Measurements from ENCODE around the gene MYLIP. TPM values are rescaled to one million over a fixed set of nuclear protein-coding genes. Genes with fewer than 3 reads are reported as not detected.

Gene MYLIP
- total RNA-seq, 1 donor from 2014 or later, result 10.6 TPM

GRCh38 chr6:16108419-16108818 is 20.5 kb upstream of the MYLIP start:
- ATAC-seq, result no peak

- no peak for ATAC-seq
Measured at GRCh38 chr6:16108921-16109658, 19.8 kb upstream of the MYLIP start.

DNA sequence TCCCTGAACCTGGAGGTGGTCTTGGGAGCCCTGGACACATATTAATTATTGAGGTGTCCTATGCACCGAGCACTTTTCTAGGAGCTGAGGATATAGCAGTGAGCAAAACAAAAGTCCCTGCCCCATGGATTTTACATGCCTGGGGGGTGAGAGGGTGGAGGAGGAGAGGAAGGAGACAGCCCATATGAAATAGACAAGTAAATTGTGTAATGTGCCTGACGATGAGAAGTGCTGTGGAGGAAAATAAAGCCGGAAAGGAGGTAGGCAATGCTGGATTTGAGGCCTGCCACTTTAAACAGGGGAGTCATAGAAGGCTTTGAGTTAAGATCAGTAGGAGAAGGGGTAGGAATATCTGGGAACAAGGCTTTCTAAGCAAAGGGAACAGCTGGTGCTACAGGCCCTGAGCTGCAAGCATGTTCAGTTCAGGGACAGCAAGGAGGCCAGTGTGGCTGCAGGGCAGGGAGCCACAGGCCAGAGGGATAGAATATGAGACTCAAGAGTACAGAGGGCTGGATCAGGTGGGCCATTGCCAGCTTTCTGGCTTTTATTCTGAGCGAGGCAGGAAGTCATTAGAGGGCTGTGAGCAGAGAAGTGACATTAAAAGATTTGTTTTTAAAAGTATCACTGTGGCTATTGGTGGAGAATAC is 19.1 kb upstream of the MYLIP start:
- ATAC-seq, result no peak

- ATAC-seq, result no peak
Measured at GRCh38 chr6:16118825-16119224, 10.1 kb upstream of the MYLIP start.

DNA sequence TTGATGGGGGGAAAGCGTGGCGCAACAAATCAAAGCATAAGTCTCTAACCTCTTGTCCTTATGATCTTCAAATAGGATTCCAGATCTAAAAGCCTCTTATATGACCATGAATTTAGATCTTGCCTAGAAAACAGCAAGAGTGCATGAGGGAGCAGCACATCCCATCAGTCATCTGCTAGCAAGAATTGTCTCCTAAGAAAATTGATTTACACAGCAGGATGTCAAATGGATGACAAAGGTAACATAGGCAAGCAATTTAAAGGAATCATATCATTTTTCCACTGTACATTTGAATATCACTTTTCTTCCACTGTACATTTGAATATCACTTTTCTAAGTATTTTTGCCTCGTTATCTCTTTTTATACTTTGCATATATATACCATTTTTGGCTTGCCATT is 7.5 kb upstream of the MYLIP start:
- ATAC-seq, result no peak

DNA sequence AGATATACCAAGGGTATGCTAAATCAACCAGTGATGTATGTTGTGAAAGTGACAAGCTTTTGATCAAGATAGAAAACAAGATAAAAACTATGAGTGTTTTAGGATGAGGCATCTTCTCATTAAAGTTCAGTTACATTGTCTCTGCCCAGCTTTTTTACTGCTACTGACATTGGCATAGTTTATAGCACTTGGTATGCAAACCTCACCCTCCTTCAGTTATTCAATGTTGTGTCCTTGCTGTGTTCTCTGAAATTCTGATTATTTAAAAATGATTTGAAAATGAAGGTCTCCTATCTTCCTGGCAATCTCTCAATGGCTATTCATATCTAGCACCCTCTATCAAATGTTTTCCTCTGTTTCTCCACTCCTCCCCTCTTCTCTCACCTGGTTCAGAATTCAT is 6.7 kb upstream of the MYLIP start:
- ATAC-seq, result no peak

GRCh38 chr6:16124198-16125180 is 4.4 kb upstream of the MYLIP start:
- ATAC-seq, result no peak

GRCh38 chr6:16126056-16126455 is 2.8 kb upstream of the MYLIP start:
- no peak for ATAC-seq

GRCh38 chr6:16126861-16127260 is 2.0 kb upstream of the MYLIP start:
- no peak for ATAC-seq

GRCh38 chr6:16127471-16127870 is 1.4 kb upstream of the MYLIP start:
- no peak for ATAC-seq

DNA sequence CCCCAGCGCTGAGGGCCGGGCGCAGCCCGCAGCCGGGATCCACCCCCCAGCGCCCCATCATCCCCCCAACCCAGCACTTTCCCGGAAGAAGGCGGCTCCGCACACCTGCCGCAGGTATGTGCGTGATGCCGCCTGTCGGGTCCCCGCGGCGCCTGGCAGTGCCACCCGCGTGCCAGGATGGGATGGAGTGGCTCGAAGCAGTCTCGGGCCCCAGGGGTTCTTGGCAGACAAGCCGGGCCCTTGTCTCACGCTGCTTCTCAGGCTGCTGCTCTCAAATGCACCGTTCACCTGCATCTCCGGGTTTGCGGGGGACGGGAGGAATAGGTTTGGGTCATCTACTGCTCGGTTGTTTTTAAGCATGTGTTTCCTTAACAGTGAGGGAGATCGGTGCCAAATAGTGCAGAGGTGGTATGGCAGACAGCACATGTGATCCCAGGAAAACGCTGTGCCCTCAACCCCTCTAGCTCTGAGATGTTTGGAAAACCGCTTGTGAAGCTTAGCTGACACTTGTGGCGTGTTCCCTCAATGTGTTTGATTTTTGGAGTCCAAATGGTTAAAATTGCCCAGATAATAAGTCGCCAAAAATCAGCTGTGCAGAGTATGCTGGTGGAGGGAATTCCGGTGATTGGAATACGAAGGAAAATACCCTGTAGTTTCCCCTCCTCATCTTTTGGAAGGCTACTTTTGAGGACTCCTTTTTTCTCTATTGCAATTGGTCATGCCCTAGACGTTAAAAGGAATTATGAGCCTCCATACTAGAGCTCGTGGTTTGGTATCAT is 926 bp downstream of the MYLIP start:
- peak; percentile 22 for ATAC-seq

DNA sequence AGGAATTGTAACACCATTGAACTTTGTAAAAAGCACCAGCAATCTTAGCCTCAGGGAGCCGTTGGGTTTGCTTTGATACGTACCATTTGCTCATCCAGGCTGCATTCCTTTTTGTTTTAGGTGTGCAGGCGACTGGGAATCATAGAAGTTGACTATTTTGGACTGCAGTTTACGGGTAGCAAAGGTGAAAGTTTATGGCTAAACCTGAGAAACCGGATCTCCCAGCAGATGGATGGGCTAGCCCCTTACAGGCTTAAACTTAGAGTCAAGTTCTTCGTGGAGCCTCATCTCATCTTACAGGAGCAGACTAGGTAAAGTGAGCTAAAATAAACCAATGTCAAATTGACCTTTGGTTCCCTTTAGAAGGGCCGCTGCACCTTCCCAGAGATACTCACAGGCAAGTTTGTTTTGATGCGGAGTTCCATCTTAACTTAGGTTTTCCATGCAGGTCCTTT is 1.6 kb downstream of the MYLIP start:
- ATAC-seq, result no peak

DNA sequence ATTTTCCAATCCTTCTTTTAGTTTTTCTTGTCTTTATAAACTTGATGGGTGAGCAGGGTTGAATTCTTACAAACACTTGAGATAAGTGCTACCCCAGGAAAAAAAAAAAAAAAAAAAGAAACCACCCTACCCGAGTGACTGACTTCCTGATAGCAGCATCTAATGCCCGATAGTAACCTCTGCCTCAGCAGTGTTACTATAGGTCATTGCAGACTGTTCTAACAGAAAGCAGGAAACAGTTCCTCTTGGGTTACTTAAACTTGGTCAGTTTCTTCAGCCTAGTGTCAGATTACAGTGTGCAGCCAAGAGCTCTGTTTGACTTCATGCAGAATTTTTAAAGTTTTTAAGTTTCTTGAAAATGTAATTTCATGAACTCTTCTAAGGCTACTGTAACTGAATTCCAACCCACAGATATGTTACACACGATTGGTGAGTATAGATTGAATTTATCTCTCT is 2.1 kb downstream of the MYLIP start:
- ATAC-seq, result peak; percentile 58

DNA sequence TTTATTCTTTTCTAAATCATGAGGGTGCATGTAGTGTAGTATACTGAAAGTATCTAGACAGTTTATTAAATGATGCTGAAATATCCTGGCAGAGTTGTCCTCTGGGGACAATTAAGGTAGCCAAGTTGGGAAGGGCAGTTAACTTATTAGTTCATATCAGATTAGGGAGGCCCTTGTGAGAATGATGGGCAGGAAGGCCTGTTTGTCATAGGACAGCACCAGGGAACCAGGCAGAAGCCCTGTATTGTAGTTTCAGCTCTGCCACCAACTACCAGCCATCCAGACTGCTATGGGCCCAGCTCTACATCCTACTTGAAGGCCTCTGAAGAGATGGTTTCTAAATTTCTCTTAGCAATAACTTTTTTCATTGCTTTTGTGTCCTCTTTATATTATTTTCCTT is 4.0 kb downstream of the MYLIP start:
- ATAC-seq, result no peak

DNA sequence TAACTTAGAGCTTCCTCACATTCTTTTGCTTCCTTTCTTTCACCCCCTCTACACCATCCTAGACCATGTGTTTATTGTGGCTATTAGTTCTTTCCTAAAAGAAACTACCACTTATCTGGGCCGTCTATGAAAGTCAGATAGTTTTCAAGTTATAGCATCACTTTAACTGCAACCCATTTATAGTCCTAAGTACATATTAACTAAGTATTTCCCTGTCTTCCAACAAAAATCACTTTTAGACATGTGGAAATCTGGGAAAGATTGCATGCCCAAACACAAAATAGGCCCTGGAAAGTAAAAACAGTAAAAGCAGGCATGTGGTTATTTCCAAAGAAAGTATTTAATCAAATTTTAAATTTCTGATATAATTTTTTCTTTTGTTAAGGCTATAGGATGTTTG is 5.5 kb downstream of the MYLIP start:
- no peak for ATAC-seq

DNA sequence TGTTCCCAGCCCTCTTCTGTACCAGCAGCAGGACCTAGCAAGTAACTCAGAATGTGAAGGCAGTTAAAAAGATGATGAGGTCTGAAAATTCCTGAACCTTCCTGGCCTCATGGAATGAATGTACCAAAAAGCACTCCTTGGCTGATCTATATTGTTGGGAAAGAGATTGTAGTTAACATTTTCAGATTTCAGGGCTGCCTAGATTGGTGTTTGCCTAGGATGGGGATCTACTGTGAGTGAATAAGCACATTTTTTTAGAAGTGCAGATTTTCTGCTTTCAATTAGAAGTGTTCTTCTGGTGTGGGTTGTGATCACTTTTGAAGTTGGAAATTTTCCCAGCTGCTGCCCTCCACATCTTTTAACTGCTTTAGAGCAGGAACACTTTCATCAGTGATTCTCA is 6.2 kb downstream of the MYLIP start:
- no peak for ATAC-seq

DNA sequence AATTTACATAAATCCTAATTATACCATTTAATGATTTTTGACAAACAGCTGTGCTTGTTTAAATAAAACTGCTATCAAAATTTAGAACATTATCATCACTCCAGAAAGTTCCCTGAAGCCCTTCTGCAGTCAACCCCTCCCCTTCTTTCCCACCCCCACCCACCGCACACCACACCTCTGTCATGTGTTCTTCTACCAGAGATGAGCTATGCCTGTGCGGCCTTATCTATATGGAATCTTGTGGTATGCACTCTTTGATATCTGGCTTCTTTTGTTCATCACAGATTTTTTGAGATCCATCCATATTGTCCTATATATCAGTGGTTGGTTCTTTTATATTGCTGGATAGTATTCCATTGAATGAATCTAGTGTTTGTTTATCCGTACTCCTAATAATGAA is 7.2 kb downstream of the MYLIP start:
- no peak for ATAC-seq

- peak; percentile 81 for ATAC-seq
Measured at GRCh38 chr6:16136621-16137450, 8.0 kb downstream of the MYLIP start.

DNA sequence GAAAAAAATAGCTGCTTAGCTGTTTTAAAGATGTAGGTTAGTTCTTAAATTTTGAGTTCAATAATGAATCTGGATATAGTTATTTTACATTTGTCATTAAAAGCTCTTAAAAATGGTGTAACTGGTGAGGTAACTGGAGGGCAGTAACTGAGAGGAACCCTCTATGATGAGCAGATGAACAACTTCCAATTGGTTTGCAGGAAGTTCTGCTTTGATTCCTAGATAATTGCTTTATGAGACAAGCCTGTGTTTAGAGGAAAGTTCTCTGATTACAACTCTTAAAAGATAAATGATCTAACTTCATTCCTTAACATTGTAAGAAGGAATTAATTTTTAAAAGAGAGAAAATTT is 8.5 kb downstream of the MYLIP start:
- no peak for ATAC-seq

DNA sequence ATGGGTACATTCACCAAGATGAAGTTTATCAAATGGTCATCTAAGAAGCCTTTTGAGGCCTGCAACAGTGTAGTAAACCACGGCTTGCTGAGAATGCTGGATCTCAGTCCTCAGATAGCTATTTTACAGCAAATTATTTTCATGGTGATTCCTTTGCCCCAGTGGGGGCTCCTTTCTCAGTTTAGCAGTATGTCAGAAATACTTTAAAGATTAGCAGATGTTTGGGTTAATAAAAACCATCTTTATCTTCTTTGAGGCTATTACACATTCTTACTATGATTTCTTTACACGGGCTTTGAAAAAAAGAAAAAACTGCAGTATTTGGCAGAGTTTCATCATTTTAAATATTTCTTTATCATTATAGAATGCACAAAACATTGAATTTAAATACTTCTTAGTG is 10.7 kb downstream of the MYLIP start:
- ATAC-seq, result no peak

DNA sequence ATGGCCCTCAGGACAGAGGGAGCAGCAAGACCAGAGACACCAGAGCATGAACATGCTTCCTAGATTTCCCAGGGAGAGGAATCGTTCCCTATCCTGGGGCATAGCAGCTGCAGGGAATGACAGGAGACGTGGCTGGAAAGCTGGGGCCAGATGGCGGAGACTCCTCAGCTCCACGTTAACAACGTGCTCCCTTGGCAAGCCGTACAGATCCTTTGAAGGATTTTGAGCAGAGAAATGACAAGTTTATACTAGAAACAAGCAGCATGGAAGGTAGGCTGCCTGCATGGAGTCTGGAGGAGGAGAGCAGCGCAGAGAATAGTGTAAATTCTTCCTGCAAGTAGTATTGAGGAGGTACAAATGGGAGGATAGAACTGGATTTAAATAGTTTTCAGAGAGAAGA is 11.7 kb downstream of the MYLIP start:
- no peak for ATAC-seq

All from esophagus mucosa (tissue), 1 donor.